AML-193 (cell line): ENCODE results near the gene PATL2.
"Not testable (repeated sequence)": the region's sequence is repeated elsewhere in the genome, so short reads cannot be mapped to it uniquely, and the experiment has no call there.

Experiments used
- DNase-seq, 2 experiments: peaks; one replicate each; lab custom pipeline; 2025; lab: John Stamatoyannopoulos, UW

PATL2 gene

GRCh38 chr15:44690245-44690644, 20.9 kb downstream of the PATL2 start:
- DNase-seq, result not testable (repeated sequence)

- not testable (repeated sequence) for DNase-seq
Observed at GRCh38 chr15:44689318-44689717, 21.8 kb downstream of the PATL2 start.

GRCh38 chr15:44682809-44683682, 28.1 kb downstream of the PATL2 start:
- not testable (repeated sequence) for DNase-seq

- DNase-seq, result peak in 1 of 2 experiments; percentile 14
Observed at GRCh38 chr15:44682211-44682610, 28.9 kb downstream of the PATL2 start.

DNA sequence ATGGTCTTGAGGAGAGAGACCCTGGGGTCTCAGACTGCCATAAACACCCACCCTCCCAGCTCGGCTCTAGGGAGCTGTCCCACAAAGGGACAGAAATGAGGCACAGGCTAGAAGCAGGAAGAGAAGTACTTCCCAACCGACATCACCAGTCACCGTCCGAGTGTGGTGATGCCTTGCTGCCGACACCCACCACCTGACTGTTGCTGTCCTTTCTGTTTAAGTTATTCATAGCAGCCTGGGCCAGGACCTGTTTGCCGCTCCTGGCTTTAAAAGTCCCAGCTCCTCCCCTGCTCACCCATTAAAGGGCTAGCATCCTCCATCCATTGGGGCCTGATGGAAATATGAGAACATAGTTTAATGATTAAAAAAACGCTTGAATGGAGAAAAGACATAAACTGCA, 34.4 kb downstream of the PATL2 start:
- no peak for DNase-seq

DNA sequence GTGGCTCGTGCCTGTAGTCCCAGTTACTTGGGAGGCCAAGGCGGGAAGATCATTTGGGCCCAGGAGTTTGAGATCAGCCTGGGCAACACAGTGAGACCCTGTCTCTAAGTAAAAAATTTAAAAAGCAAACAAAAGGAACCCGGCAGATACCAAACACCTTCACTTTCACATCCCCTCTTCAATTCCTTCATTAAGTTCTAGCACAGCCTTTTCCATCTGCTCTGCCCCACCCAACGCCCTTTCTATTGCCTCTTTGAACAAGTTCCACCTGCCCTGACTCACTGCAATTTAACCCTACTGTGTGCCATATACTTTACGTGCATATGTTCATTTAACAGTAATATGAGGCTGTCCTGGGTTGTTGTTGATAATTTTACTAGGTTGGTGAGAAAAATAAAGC, 35.2 kb downstream of the PATL2 start:
- no peak for DNase-seq

- DNase-seq, result no peak
Observed at GRCh38 chr15:44673639-44674038, 37.5 kb downstream of the PATL2 start.

DNA sequence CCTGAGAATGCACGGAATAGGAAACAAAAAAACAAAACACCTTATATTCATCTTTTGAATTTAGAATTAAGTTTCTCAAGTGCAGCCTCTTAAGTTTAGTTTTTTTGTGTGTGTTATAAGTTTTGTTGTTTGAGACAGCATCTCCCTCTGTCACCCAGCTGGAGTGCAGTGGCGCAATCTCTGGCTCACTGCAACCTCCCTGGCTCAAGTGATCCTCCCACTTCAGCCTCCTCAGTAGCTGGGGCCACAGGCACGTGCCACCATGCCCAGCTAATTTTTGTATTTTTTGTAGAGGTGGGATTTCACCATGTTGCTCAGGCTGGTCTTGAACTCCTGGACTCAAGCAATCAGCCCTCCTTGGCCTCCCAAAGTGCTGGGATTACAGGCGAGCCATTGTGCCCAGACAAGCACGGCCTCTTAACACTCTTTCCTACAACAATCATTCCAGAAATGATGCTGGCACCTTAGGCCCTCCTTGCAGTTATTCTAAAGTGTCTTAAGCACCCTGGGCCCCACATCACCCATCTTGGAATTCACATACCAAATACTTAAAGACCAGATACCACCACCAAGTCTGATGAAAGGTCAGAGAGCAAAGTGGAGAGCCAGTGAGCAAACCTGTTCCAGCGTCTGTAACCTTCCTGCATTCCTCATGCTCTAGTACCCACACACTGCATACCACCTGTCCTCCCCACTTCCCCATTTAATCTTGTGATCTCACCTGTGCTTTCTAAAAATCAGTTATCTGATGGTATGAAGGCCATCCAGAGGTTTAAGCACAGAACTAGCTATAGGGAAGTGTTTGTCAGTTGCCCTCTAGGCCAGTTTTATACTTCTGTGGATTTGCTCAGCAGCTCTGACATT, 40.8 kb downstream of the PATL2 start:
- no peak for DNase-seq

DNA sequence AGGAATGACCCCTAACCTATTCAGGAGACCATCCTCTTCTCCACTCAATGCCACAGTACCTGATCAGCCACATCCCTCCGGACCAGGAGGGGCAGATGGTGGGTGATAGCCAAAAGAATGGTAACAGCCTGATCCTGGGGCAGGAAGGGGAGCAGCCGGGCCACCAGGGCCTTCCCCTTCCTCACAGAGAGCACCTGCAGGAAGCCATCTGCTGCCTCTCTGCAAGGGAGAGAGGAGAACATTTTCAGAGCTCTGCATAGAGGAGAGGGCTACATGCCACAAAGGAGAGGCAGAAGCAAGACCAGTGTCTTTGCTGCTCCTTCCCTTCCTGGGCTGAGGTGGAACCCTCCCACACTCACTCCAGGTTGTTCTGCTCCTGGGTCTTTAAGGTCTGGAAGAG, 42.2 kb downstream of the PATL2 start:
- DNase-seq, result no peak

DNA sequence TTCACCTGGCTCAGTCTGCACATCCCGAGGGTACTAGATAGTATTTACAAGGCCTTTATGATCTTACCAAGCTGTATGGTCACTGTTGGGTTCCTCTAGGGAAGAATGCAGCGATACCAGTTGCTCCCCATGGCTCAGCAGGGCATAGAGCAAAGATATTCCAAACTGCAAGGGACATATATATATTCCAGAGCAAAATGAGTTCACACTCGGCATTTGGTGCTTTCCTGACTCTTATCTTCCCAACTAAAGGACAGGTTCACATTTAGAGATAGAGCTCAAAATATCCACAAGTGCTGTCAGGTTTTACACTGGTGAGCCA, 44.1 kb downstream of the PATL2 start:
- no peak for DNase-seq

DNA sequence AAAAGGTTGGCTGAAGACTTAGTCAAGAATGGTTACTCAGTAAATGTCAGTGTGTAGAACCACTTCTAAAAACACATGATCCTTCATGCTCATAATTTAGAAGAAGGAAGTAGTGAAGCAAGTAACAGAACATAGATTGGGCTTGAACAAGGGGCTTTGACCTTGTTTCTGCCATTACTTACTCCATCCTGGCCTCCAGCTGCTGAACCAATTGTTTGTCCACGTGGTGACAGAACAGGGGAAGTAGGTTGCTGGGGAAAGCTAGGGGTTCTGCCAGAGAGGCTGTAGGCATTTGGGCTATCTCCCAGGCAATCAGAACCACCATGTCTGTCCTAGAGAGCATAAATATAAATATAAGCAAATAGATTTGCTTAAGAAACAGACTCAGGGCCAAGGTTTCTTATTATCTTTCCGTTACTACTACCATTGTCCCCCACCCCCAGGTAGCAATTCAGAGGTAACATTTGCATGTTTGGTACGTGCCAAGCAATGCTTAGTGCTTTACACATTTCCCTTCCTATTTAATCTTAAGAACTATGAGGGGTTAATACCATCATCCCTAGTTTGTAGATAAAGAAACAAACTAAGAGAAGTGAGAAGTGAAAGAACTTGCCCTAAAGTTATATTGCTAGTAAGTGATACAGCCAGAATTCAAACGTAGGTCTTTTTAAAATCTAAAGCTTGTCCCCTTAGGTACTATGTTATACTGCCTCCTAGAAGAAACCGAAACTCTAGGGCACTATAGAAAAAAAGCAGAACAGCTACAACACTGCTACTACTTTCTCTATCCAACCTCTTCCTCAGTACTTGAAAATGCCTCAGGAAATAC, 44.7 kb downstream of the PATL2 start:
- DNase-seq, result peak; percentile 4 to 6

- DNase-seq, result peak; percentile 94 to 96
Observed at GRCh38 chr15:44663410-44664308, 47.5 kb downstream of the PATL2 start, which contains the start of gene SPG11. Gene SPG11, minus strand, starts transcription at chr15:44663662. Its CDS starts 15 bp downstream, at chr15:44663647.

GRCh38 chr15:44662478-44663409, 48.4 kb downstream of the PATL2 start:
- peak; percentile 36 to 49 for DNase-seq

DNA sequence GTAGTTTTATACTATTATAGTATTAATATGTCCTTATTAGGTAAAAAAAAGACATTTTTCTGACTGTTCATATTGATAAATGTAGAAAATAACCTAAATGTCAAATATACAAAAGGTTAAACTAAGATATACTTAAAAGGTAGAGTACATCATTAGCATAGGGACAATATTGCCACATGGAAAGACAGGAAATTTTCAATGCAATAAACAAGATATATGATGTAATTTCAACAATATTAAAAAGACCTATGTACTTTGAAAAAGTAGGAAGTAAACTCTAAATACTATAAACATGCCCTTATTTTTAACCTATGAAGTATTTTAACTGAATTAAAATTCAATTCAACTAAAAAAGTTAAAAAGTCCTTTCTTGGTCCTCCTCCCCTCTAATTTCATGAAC, 49.5 kb downstream of the PATL2 start:
- DNase-seq, result peak in 1 of 2 experiments; percentile 29

GRCh38 chr15:44659056-44659455, 52.1 kb downstream of the PATL2 start:
- DNase-seq, result peak in 1 of 2 experiments; percentile 9

GRCh38 chr15:44657378-44657777, 53.7 kb downstream of the PATL2 start:
- no peak for DNase-seq

- no peak for DNase-seq
Observed at GRCh38 chr15:44656913-44657312, 54.2 kb downstream of the PATL2 start.

- no peak for DNase-seq
Observed at GRCh38 chr15:44656298-44656697, 54.8 kb downstream of the PATL2 start.

DNA sequence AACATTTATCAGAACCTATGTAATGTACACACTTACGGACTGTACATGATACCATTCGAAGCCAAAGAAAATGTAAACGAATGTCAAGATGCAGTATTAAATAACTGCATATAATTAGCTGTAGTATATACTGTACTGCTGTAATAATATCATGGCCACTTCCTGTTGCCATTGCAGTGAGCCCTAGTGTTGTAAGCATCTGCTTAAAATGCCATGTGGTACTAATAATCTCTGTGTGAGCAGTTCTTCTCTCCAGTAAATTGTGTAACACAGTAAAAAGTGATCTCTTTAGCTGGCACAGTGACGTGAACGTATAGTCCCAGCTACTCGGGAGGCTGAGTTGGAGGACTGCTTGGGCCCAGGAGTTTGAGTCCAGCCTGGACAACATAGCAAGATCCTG, 56.3 kb downstream of the PATL2 start:
- DNase-seq, result peak in 1 of 2 experiments; percentile 7

- DNase-seq, result no peak
Observed at GRCh38 chr15:44647637-44648036, 63.5 kb downstream of the PATL2 start.
